ENCODE measurements around the gene TIGD1. TPM values are rescaled to one million over a fixed set of nuclear protein-coding genes. Genes with fewer than 3 reads are reported as not detected.

Gene TIGD1
- total RNA-seq, 4 donors from 2014 or later = 4.6 to 16.3 (median 7.9) TPM

DNA sequence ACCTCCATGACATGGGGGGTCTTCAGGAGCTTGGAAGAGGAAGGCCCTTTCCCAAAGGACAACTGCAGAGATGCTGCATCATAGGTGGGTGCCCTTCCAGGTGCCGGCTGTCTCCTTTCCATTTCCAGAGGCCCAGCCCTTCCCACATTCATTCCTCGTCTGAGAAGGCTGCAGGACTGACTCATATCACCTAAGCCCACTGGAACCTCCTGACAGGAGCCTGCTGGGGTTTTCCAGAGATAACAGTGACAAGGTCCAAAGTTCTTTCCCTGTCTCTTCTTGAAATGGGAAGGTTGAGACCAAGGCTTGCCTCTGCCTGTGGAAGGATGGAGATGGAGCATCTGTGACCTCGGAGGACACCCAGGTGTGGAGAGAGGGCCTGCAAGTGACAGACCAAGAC lies 33.8 kb downstream of the TIGD1 start:
- Histone ChIP-seq H3K4me1 (no peaks in the 10 kb centered on the region), H3K4me3 (no peak overlapping the region), H3K27ac (no peak overlapping the region), H3K9me3 (no peaks in the 10 kb centered on the region), H3K27me3 (peaks cover 39% of the 10 kb centered on the region), H3K36me3 (no peaks in the 10 kb centered on the region)
- no peak for DNase-seq (ENCODE audit: low spot score in 2 of 2)
- TF ChIP-seq EP300 (IDR thresholded peaks at IDR 0.05) = no peak
- TF ChIP-seq POLR2AphosphoS5 (IDR thresholded peaks at IDR 0.05) = no peak
- no peak for TF ChIP-seq POLR2A (IDR thresholded peaks at IDR 0.05)
- TF ChIP-seq, protein P1, sequence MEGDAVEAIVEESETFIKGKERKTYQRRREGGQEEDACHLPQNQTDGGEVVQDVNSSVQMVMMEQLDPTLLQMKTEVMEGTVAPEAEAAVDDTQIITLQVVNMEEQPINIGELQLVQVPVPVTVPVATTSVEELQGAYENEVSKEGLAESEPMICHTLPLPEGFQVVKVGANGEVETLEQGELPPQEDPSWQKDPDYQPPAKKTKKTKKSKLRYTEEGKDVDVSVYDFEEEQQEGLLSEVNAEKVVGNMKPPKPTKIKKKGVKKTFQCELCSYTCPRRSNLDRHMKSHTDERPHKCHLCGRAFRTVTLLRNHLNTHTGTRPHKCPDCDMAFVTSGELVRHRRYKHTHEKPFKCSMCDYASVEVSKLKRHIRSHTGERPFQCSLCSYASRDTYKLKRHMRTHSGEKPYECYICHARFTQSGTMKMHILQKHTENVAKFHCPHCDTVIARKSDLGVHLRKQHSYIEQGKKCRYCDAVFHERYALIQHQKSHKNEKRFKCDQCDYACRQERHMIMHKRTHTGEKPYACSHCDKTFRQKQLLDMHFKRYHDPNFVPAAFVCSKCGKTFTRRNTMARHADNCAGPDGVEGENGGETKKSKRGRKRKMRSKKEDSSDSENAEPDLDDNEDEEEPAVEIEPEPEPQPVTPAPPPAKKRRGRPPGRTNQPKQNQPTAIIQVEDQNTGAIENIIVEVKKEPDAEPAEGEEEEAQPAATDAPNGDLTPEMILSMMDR (IDR thresholded peaks at IDR 0.05) = no peak
- 81% methylated on average over 3 of the region's 3 CpGs for WGBS

DNA sequence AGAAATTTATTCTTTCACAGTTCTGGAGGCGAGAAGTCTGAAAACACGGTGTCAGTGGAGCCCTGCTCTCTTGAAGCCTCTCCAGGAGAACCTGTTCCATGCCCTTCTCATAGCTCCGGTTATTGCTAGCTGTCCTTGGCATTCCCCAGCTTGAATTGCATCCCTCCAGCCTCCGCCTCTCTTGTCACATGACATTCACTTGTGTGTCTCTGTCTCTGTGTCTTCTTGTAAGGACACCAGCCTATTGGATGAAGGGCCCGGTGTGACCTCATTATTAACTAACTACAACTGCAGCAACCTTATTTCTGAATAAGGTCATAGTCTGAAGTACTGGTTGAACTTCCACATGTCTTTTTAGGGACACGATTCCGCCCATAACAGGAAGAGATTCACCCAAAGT lies 34.7 kb downstream of the TIGD1 start:
- Histone ChIP-seq H3K9me3 (no peaks in the 10 kb centered on the region), H3K36me3 (no peaks in the 10 kb centered on the region), H3K4me3 (no peak overlapping the region), H3K4me1 (no peaks in the 10 kb centered on the region), H3K27me3 (peaks cover 38% of the 10 kb centered on the region), H3K27ac (no peak overlapping the region)
- WGBS = 83% methylated on average over 7 of the region's 7 CpGs
- no peak for TF ChIP-seq EP300 (IDR thresholded peaks at IDR 0.05)
- TF ChIP-seq, protein P1 (IDR thresholded peaks at IDR 0.05) = no peak
- no peak for TF ChIP-seq POLR2A (IDR thresholded peaks at IDR 0.05)
- TF ChIP-seq POLR2AphosphoS5 (IDR thresholded peaks at IDR 0.05) = no peak
- no peak for DNase-seq (ENCODE audit: low spot score in 2 of 2)

DNA sequence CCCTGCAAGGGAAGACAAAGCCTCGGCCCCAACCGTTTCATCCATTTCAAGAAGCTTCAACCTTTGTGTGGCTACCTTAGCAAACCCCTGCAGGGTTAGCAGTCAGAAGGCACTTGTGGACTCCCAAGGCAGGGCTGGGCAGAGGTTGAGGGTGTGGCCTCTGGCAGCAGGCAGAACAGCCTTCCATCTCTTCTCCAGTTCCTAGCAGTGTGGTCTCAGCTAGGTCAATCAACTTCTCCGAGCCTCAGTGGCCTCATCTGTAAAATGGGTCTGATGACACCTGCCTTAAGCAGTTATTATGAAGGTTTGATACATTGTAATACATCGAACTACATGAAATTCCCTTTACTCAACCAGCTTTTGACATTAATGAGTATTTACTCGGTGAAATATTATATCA lies 37.0 kb downstream of the TIGD1 start:
- TF ChIP-seq POLR2A (IDR thresholded peaks at IDR 0.05) = no peak
- TF ChIP-seq, protein P1 (IDR thresholded peaks at IDR 0.05) = no peak
- no peak for TF ChIP-seq EP300 (IDR thresholded peaks at IDR 0.05)
- TF ChIP-seq POLR2AphosphoS5 (IDR thresholded peaks at IDR 0.05) = no peak
- no peaks in the 10 kb centered on the region for H3K4me1 ChIP-seq
- no peaks in the 10 kb centered on the region for H3K36me3 ChIP-seq
- WGBS = 71% methylated on average over 5 of the region's 5 CpGs
- H3K4me3 ChIP-seq = no peak overlapping the region
- no peak for DNase-seq (ENCODE audit: low spot score in 2 of 2)
- no peak overlapping the region for H3K27ac ChIP-seq
- H3K9me3 ChIP-seq = no peaks in the 10 kb centered on the region
- H3K27me3 ChIP-seq = peaks cover 24% of the 10 kb centered on the region

DNA sequence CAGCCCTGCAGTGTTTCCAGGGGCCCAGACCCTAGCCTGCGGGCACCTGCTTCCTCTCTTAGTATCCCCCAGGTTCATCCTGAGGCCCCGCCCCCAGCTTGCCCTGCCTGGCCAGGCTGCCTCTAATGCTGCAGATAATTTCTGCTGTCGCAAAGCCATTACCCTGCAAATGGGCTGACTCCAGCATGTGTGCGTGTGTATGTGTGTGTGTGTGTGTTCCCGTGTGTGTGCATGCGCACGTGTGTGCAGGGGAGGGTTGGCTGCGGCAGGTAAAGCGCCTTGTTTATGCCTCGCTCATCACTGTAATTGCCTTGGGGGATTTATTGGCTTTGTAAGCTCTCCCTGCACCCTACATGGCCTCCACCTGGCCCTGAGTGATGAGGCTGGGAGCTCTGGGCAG lies 37.8 kb downstream of the TIGD1 start:
- Histone ChIP-seq H3K9me3 (no peaks in the 10 kb centered on the region), H3K27me3 (peaks cover 28% of the 10 kb centered on the region), H3K36me3 (no peaks in the 10 kb centered on the region), H3K27ac (no peak overlapping the region), H3K4me3 (no peak overlapping the region), H3K4me1 (no peaks in the 10 kb centered on the region)
- TF ChIP-seq, protein P1 (IDR thresholded peaks at IDR 0.05) = no peak
- 54% methylated on average over 10 of the region's 10 CpGs for WGBS
- no peak for DNase-seq (ENCODE audit: low spot score in 2 of 2)

DNA sequence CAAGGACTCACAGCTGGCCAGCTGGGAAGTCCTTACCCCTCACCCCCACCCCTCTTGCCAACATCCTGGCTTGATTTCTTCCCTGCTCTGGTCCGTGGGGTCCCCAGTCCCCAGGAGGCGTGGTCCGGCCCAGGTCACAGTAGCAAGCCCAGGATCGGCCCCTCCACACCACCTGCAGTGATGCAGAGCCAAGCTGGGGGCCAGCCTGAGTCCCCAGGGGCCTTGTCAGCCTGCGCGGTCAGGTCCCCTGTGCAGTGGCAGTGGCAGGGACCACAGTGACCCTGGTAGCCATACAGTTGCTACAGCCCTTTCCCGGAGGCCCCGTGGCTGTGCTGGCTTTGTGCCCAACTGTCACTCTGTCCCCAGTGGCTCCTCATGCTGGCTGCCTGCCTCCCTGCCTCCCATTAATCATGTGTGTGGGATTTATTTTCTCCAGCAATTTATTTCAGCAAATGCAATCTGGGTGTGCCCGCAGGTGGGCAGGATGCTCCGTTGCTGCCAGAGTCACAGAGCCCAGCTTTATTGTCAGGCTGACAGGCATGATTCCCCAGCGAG lies 38.9 kb downstream of the TIGD1 start:
- Histone ChIP-seq H3K4me3 (no peak overlapping the region), H3K4me1 (no peaks in the 10 kb centered on the region), H3K27me3 (peaks cover 37% of the 10 kb centered on the region), H3K9me3 (no peaks in the 10 kb centered on the region), H3K27ac (no peak overlapping the region), H3K36me3 (no peaks in the 10 kb centered on the region)
- TF ChIP-seq POLR2A (IDR thresholded peaks at IDR 0.05) (no peak), EP300 (IDR thresholded peaks at IDR 0.05) (no peak)
- TF ChIP-seq, protein P1 (IDR thresholded peaks at IDR 0.05) = no peak
- DNase-seq (ENCODE audit: low spot score in 2 of 2) = no peak
- 40% methylated on average over 3 of the region's 11 CpGs for WGBS
